ENCODE results near the gene EPB42.

EPB42 gene

GRCh38 chr15:43221422-43221821, 604 bp upstream of the EPB42 start:
- Histone ChIP-seq H3K27me3 (ENCODE audit: insufficient read depth, low read length) (no peaks in the 10 kb centered on the region), H3K4me1 (ENCODE audit: insufficient read depth, low read length) (peaks cover 6% of the 10 kb centered on the region; the same call in 1 of the 2 replicates), H3K9ac (ENCODE audit: low read depth, low read length) (no peak overlapping the region), H3K4me3 (ENCODE audit: low read length) (no peak overlapping the region), H3K36me3 (ENCODE audit: insufficient read depth, low read length) (no peaks in the 10 kb centered on the region), H3K27ac (ENCODE audit: low read depth, low read length) (no peak overlapping the region), H3K9me3 (ENCODE audit: insufficient read depth, low read depth, low read length) (no peaks in the 10 kb centered on the region)
- 80% methylated on average over 1 of the region's 1 CpG for WGBS

DNA sequence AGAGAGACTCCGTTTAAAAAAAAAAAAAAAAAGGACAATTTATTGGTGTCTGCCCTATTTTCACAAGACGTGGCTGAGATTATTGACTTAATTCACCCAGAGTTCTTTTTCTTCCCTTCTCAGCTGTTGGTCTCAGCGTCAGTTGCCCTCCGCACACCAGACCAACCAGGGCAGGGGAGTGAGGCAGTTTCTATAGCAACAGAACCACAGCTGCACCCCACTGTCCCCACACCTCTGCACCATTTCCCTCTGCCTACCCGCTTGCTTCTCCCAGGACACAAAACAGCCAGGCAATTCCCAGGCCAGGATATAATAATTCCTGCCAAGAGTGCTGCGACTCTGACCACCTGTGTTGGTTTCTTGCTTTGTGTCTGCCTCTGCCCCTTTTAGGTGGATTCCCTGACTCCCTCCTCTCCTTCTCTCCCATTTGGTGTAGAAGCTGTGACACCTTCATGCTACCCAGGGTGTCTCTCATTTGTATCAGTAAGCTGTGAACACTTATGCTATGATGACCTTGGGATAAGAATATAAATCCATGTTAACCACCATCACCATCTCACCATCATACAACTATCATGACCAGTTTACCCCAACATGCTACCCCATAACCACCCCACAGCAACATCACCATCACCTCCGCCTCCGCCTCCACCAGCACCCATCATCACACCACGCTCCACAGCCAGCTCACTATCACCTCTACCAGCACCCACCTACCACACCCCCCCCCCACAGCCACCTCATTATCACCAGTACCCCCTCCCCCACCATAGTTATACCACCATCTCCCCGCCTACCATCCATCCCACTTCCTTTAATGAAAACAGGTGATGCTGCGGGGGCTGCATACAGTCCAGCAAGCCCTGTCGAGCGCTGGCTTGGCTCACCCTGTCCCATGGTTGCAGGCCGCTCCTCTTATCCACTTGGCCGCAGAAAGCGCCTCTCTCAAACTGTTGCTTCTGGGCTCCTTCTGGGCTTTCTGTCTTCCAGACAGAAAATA, 589 bp downstream of the EPB42 start:
- peaks cover 6% of the 10 kb centered on the region; the same call in 1 of the 2 replicates for H3K4me1 ChIP-seq (ENCODE audit: insufficient read depth, low read length)
- no peaks in the 10 kb centered on the region for H3K9me3 ChIP-seq (ENCODE audit: insufficient read depth, low read depth, low read length)
- H3K4me3 ChIP-seq (ENCODE audit: low read length) = no peak overlapping the region
- H3K36me3 ChIP-seq (ENCODE audit: insufficient read depth, low read length) = no peaks in the 10 kb centered on the region
- WGBS = 94% methylated on average over 16 of the region's 16 CpGs
- no peaks in the 10 kb centered on the region for H3K27me3 ChIP-seq (ENCODE audit: insufficient read depth, low read length)
- H3K9ac ChIP-seq (ENCODE audit: low read depth, low read length) = no peak overlapping the region
- no peak overlapping the region for H3K27ac ChIP-seq (ENCODE audit: low read depth, low read length)

GRCh38 chr15:43218908-43219706, 1.7 kb downstream of the EPB42 start:
- H3K27me3 ChIP-seq (ENCODE audit: insufficient read depth, low read length) = no peaks in the 10 kb centered on the region
- H3K27ac ChIP-seq (ENCODE audit: low read depth, low read length) = no peak overlapping the region
- WGBS = 58% methylated on average over 12 of the region's 13 CpGs
- H3K4me3 ChIP-seq (ENCODE audit: low read length) = no peak overlapping the region
- H3K9me3 ChIP-seq (ENCODE audit: insufficient read depth, low read depth, low read length) = no peaks in the 10 kb centered on the region
- peaks cover 6% of the 10 kb centered on the region; the same call in 1 of the 2 replicates for H3K4me1 ChIP-seq (ENCODE audit: insufficient read depth, low read length)
- H3K36me3 ChIP-seq (ENCODE audit: insufficient read depth, low read length) = no peaks in the 10 kb centered on the region
- H3K9ac ChIP-seq (ENCODE audit: low read depth, low read length) = no peak overlapping the region

DNA sequence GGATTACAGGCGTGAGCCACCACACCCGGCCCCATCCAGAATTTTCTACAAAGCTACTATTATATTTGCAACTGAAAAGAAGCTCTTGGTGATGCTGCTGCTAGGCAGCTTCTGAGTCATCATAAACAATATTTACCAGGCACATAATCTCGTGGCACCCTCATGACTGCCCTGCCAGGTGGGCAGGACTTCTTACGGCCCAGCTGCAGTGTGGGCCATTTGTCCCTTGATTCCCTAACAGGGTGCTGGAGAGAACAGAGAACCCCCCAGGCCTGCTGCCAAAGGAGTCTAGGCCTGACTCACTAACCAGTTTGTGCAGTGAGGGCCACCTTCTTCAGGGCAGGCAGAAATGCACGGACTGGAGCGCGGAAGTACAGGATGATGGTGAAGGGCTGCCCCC, 4.9 kb downstream of the EPB42 start:
- Histone ChIP-seq H3K4me3 (ENCODE audit: low read length) (no peak overlapping the region), H3K9ac (ENCODE audit: low read depth, low read length) (no peak overlapping the region), H3K27ac (ENCODE audit: low read depth, low read length) (no peak overlapping the region), H3K9me3 (ENCODE audit: insufficient read depth, low read depth, low read length) (no peaks in the 10 kb centered on the region), H3K36me3 (ENCODE audit: insufficient read depth, low read length) (no peaks in the 10 kb centered on the region), H3K4me1 (ENCODE audit: insufficient read depth, low read length) (peaks cover 6% of the 10 kb centered on the region; the same call in 1 of the 2 replicates), H3K27me3 (ENCODE audit: insufficient read depth, low read length) (no peaks in the 10 kb centered on the region)
- WGBS = 88% methylated on average over 7 of the region's 7 CpGs

DNA sequence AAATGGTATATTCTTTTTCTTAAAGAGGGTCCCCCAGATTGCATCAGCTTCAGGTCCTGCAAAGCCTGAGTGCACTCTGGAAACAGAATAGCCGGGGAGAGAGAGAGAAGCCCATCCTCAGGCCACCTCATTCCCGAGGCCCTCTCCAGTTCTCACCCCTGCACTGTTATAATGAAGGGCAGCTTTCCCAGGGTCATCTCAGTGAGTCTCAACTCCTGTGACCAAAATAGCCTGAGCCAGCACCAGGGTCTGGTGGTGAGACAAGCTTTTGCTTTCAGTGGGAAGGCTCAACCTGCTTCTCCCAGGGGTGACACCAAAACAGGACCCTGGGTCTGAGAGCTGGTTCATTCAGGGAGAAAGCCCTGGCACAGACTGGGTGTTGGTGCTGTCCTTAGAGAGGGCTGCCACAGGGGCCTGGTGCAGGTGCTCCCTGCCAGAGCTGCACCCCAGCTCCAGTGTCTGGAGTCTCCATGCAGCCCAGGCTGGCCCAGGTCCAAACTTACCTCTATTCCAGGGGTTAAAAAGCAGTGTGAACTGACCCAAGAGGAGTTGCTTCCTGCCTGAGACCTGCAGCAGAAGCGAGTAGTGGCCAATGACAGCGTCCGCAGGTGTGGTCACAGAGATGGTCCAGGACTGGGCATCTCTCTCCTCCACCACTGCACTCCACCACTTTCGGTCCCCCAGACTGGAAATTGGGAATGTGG, 6.1 kb downstream of the EPB42 start:
- no peaks in the 10 kb centered on the region for H3K27me3 ChIP-seq (ENCODE audit: insufficient read depth, low read length)
- H3K27ac ChIP-seq (ENCODE audit: low read depth, low read length) = no peak overlapping the region
- 91% methylated on average over 6 of the region's 6 CpGs for WGBS
- no peaks in the 10 kb centered on the region for H3K36me3 ChIP-seq (ENCODE audit: insufficient read depth, low read length)
- H3K9me3 ChIP-seq (ENCODE audit: insufficient read depth, low read depth, low read length) = no peaks in the 10 kb centered on the region
- H3K9ac ChIP-seq (ENCODE audit: low read depth, low read length) = no peak overlapping the region
- no peak overlapping the region for H3K4me3 ChIP-seq (ENCODE audit: low read length)
- peaks cover 6% of the 10 kb centered on the region; the same call in 1 of the 2 replicates for H3K4me1 ChIP-seq (ENCODE audit: insufficient read depth, low read length)

DNA sequence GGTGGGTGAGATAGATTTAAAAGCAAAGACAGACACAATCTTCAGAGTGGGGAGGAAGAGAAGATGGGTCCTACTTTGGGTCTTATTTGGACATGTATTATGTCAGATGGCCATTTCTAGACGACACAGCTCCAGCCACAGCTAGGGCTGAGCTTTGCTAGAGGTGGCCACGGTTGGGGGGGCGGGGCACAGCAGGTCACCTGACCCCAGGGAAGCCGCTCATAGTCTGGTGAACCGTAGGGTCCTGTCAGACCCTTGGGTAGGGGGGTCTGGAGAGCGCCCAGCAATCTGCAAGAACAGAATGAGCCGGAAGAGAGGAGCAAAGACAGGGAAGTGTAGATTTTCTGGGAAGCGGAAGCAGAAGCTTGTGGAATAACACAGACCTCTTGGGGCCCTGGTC, 6.6 kb downstream of the EPB42 start:
- H3K4me3 ChIP-seq (ENCODE audit: low read length) = no peak overlapping the region
- no peaks in the 10 kb centered on the region for H3K36me3 ChIP-seq (ENCODE audit: insufficient read depth, low read length)
- WGBS = 69% methylated on average over 8 of the region's 8 CpGs
- H3K27ac ChIP-seq (ENCODE audit: low read depth, low read length) = no peak overlapping the region
- no peaks in the 10 kb centered on the region for H3K9me3 ChIP-seq (ENCODE audit: insufficient read depth, low read depth, low read length)
- H3K4me1 ChIP-seq (ENCODE audit: insufficient read depth, low read length) = peaks cover 5% of the 10 kb centered on the region; the same call in 1 of the 2 replicates
- no peak overlapping the region for H3K9ac ChIP-seq (ENCODE audit: low read depth, low read length)
- H3K27me3 ChIP-seq (ENCODE audit: insufficient read depth, low read length) = no peaks in the 10 kb centered on the region

DNA sequence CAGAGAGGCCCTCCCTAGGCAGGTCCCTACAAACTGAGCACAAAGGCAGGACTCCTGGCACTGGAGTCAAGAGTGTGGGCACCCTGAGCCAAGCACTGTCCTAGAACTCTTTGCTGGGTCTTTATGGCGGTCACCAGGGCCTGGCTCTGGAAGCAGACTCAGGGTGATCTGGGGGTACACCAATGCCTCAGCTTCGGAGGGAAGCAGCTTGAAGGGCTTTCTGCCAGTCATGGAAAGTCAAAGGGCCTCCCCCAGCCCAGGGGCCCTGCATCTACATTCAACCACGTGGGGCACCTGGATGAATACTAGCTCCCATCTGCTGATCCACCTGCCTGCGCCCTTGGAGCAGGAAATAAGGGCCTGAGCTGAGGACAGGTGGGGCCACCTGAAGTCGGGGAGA, 7.4 kb downstream of the EPB42 start:
- 89% methylated on average over 5 of the region's 5 CpGs for WGBS
- Histone ChIP-seq H3K9me3 (ENCODE audit: insufficient read depth, low read depth, low read length) (no peaks in the 10 kb centered on the region), H3K27ac (ENCODE audit: low read depth, low read length) (no peak overlapping the region), H3K36me3 (ENCODE audit: insufficient read depth, low read length) (no peaks in the 10 kb centered on the region), H3K9ac (ENCODE audit: low read depth, low read length) (no peak overlapping the region), H3K4me3 (ENCODE audit: low read length) (no peak overlapping the region), H3K27me3 (ENCODE audit: insufficient read depth, low read length) (no peaks in the 10 kb centered on the region), H3K4me1 (ENCODE audit: insufficient read depth, low read length) (no peaks in the 10 kb centered on the region)

DNA sequence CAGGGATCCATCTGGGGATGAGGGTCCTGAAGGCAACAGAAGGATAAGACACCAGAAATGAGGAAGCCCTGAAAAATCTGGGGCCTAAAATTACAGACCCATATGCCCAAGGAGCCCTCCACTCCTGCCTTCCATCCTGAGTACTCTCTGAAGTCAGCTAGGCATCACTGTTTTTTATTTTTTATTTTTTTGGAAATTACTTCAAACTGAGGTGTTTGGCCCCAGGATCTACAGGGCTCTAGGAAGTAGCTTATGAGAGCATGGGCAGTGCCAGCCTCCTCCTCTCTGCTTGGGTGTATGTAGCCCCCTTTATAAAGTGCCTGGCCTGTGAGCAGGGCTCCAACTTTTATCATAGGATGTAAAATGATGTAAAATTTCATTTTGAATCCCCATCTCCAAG, 7.9 kb downstream of the EPB42 start:
- H3K9ac ChIP-seq (ENCODE audit: low read depth, low read length) = no peak overlapping the region
- no peaks in the 10 kb centered on the region for H3K9me3 ChIP-seq (ENCODE audit: insufficient read depth, low read depth, low read length)
- no peaks in the 10 kb centered on the region for H3K4me1 ChIP-seq (ENCODE audit: insufficient read depth, low read length)
- no peaks in the 10 kb centered on the region for H3K27me3 ChIP-seq (ENCODE audit: insufficient read depth, low read length)
- no peak overlapping the region for H3K4me3 ChIP-seq (ENCODE audit: low read length)
- no peaks in the 10 kb centered on the region for H3K36me3 ChIP-seq (ENCODE audit: insufficient read depth, low read length)
- no peak overlapping the region for H3K27ac ChIP-seq (ENCODE audit: low read depth, low read length)

DNA sequence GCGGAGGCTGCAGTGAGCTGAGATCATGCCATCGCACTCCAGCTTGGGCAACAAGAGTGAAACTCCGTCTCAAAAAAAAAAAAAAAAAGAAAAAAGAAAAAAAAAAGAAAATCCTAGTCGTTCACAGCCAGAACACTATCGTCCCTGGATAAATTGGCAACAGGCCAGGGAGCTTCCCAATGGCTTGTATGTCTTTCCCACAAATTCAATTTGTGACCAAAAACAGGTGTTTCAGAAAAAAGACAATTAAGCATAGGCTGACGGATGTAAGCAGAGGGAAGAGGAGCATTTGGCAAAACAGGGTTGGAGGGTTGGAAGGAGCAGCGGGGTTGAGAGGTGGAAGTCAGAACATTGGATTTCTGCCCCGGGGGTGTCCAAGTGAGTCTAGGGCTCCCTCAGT, 8.5 kb downstream of the EPB42 start:
- 94% methylated on average over 8 of the region's 8 CpGs for WGBS
- H3K4me1 ChIP-seq (ENCODE audit: insufficient read depth, low read length) = no peaks in the 10 kb centered on the region
- no peaks in the 10 kb centered on the region for H3K27me3 ChIP-seq (ENCODE audit: insufficient read depth, low read length)
- H3K9ac ChIP-seq (ENCODE audit: low read depth, low read length) = no peak overlapping the region
- H3K9me3 ChIP-seq (ENCODE audit: insufficient read depth, low read depth, low read length) = no peaks in the 10 kb centered on the region
- H3K27ac ChIP-seq (ENCODE audit: low read depth, low read length) = no peak overlapping the region
- H3K36me3 ChIP-seq (ENCODE audit: insufficient read depth, low read length) = no peaks in the 10 kb centered on the region
- no peak overlapping the region for H3K4me3 ChIP-seq (ENCODE audit: low read length)

DNA sequence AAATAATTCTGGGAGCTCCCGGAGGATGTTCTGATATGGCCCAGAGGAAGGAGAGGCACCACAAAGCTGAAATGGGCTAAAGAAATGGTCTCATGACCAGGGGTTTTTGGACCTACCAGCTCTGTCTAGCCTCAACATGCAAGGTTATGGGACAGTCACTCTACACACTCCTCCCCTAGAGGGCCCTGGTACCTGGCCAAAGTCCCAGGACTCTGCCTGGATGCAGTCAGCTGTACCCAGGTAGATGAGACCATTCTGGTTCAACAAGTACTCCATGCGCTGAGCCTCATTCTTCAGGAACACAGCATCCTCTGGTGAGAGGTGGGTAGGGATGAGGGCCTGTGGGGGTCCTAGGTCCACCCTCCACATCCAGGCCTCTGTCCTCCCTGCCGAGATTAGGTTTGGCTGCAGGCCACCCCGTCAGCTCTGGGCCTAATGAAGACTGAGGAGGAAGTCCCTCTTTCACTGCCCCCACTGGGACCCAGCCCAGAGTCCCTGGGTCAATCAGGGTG, 9.5 kb downstream of the EPB42 start:
- Histone ChIP-seq H3K4me3 (ENCODE audit: low read length) (no peak overlapping the region), H3K9me3 (ENCODE audit: insufficient read depth, low read depth, low read length) (no peaks in the 10 kb centered on the region), H3K36me3 (ENCODE audit: insufficient read depth, low read length) (no peaks in the 10 kb centered on the region), H3K27ac (ENCODE audit: low read depth, low read length) (no peak overlapping the region), H3K27me3 (ENCODE audit: insufficient read depth, low read length) (no peaks in the 10 kb centered on the region), H3K4me1 (ENCODE audit: insufficient read depth, low read length) (no peaks in the 10 kb centered on the region), H3K9ac (ENCODE audit: low read depth, low read length) (no peak overlapping the region)
- 93% methylated on average over 4 of the region's 4 CpGs for WGBS
